SK-N-SH treated with all-trans-retinoic acid at 6 μM for 48 hours (cell line): ENCODE measurements around the gene ADAMTS17.

Experiments used
- GLIS3 ChIP-seq: fragments of 250-450 bp; sonication (Bioruptor Pico); IDR thresholded peaks from 2 replicates; pipeline ENCODE4 v1.5.0; 2020; ENCODE audit warnings: mild to moderate bottlenecking, moderate library complexity
- OSR1 ChIP-seq: fragments of 250-450 bp; sonication (Bioruptor Pico); IDR thresholded peaks from 2 replicates; pipeline ENCODE4 v1.8.0; 2022; ENCODE audit warnings: moderate library complexity, mild to moderate bottlenecking, inconsistent platforms
- RARB ChIP-seq: fragments of 250-450 bp; sonication (Bioruptor Pico); IDR thresholded peaks from 2 replicates; pipeline ENCODE4 v1.8.0; 2021; ENCODE audit warnings: mild to moderate bottlenecking, moderate library complexity
- TSHZ2 ChIP-seq: fragments of 250-450 bp; sonication (Bioruptor Pico); IDR thresholded peaks from 2 replicates; pipeline ENCODE4 v1.5.0; 2020; ENCODE audit warnings: mild to moderate bottlenecking, moderate library complexity
- ZNF565 ChIP-seq: fragments of 450-650 bp; formaldehyde crosslinking; conservative IDR thresholded peaks from 2 replicates; pipeline ENCODE4 v1.5.0; 2020; ENCODE audit warnings: low read depth, mild to moderate bottlenecking, moderate library complexity
- TF ChIP-seq, protein P1 (sequence below): fragments of 250-450 bp; sonication (Bioruptor Pico); IDR thresholded peaks from 2 replicates; pipeline ENCODE4 v1.5.1; 2021; ENCODE audit warnings: mild to moderate bottlenecking, moderate library complexity
- TF ChIP-seq, protein P2 (sequence below): fragments of 250-450 bp; sonication (Bioruptor Pico); IDR thresholded peaks from 2 replicates; pipeline ENCODE4 v1.5.1; 2020; ENCODE audit warnings: low read depth, mild to moderate bottlenecking, moderate library complexity

- TF ChIP-seq RARB (CRISPR knock-in tag) (no peak), GLIS3 (CRISPR knock-in tag) (no peak), OSR1 (CRISPR knock-in tag) (no peak), ZNF565 (CRISPR knock-in tag) (no peak), TSHZ2 (CRISPR knock-in tag) (no peak)
- TF ChIP-seq, protein P1, sequence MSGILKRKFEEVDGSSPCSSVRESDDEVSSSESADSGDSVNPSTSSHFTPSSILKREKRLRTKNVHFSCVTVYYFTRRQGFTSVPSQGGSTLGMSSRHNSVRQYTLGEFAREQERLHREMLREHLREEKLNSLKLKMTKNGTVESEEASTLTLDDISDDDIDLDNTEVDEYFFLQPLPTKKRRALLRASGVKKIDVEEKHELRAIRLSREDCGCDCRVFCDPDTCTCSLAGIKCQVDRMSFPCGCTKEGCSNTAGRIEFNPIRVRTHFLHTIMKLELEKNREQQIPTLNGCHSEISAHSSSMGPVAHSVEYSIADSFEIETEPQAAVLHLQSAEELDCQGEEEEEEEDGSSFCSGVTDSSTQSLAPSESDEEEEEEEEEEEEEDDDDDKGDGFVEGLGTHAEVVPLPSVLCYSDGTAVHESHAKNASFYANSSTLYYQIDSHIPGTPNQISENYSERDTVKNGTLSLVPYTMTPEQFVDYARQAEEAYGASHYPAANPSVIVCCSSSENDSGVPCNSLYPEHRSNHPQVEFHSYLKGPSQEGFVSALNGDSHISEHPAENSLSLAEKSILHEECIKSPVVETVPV = no peak
- TF ChIP-seq, protein P2, sequence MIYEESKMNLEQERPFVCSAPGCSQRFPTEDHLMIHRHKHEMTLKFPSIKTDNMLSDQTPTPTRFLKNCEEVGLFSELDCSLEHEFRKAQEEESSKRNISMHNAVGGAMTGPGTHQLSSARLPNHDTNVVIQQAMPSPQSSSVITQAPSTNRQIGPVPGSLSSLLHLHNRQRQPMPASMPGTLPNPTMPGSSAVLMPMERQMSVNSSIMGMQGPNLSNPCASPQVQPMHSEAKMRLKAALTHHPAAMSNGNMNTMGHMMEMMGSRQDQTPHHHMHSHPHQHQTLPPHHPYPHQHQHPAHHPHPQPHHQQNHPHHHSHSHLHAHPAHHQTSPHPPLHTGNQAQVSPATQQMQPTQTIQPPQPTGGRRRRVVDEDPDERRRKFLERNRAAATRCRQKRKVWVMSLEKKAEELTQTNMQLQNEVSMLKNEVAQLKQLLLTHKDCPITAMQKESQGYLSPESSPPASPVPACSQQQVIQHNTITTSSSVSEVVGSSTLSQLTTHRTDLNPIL (CRISPR knock-in tag) = no peak
Observed at GRCh38 chr15:100073982-100074381, 267.8 kb downstream of the ADAMTS17 start.
